Heart left ventricle (tissue), 16 donors: Measurements from ENCODE around the gene MET. TPM values are rescaled to one million over a fixed set of nuclear protein-coding genes. Genes with fewer than 3 reads are reported as not detected.
"Not testable (repeated sequence)": the region's sequence is repeated elsewhere in the genome, so short reads cannot be mapped to it uniquely, and the experiment has no call there.

ENCODE experiments used
- ATAC-seq, 4 donors: fragments of 200-7000 bp; cut with Tn5 transposase; one replicate each; pipeline ENCODE4 v1.9.1; 2020 to 2022; ENCODE audit warnings: moderate library complexity in 4 of 4, mild to moderate bottlenecking in 3 of 4, moderate number of reproducible peaks in 1 of 4
- DNase-seq, 5 donors: peaks; one replicate each; pipeline ENCODE4 v3.0.0-alpha.2; 2020
- H3K27ac ChIP-seq, 12 donors: fragments of 200-600 bp; sonication (generic) in 4 of 12; one replicate each; pipeline versions ENCODE4 v1.5.0 to v1.8.0; 2016 to 2022; ENCODE audit warnings: mild to moderate bottlenecking in 2 of 12
- H3K27me3 ChIP-seq, 9 donors: fragments of 200-600 bp; sonication (generic) in 2 of 9; one replicate each; pipeline versions ENCODE4 v1.5.1 to v1.8.0; 2016 to 2022; ENCODE audit warnings: mild to moderate bottlenecking in 3 of 9
- H3K36me3 ChIP-seq, 9 donors: fragments of 200-600 bp; sonication (generic) in 2 of 9; one replicate each; pipeline versions ENCODE4 v1.5.0 to v1.8.0; 2018 to 2022; ENCODE audit warnings: mild to moderate bottlenecking in 2 of 9
- H3K4me1 ChIP-seq, 12 donors: fragments of 200-600 bp; sonication (generic) in 4 of 12; one replicate each; pipeline versions ENCODE4 v1.5.0 to v1.8.0; 2016 to 2022; ENCODE audit warnings: mild to moderate bottlenecking in 3 of 12
- H3K4me3 ChIP-seq, 12 donors: fragments of 200-600 bp; sonication (generic) in 4 of 12; one replicate each; pipeline versions ENCODE4 v1.5.0 to v1.8.0; 2017 to 2022; ENCODE audit warnings: mild to moderate bottlenecking in 9 of 12, moderate library complexity in 4 of 12
- H3K9me3 ChIP-seq, 12 donors: fragments of 200-600 bp; sonication (generic) in 4 of 12; one replicate each; pipeline versions ENCODE4 v1.5.0 to v1.8.0; 2016 to 2022; ENCODE audit warnings: mild to moderate bottlenecking in 1 of 12
- POLR2A ChIP-seq, 2 donors: fragments of 450-650 bp; IDR thresholded peaks; one replicate each; pipeline ENCODE4 v1.6.1; 2017; ENCODE audit warnings: antibody characterized with exemption in 2 of 2, mild to moderate bottlenecking in 2 of 2, moderate library complexity in 2 of 2
- WGBS, 4 donors: extraction: QIAGEN DNeasy Blood & Tissue Kit in 2 of 4; methylation state at CpG; one replicate each; pipeline versions ENCODE4 v1.1.5 to v1.1.7; 2013 to 2018; 5-methylcytosine and 5-hydroxymethylcytosine counted together
- intact Hi-C, 10 donors: fragments of 100-400 bp; cut with DNase I; formaldehyde crosslinking; loops; one replicate each; pipeline versions ENCODE4 v1.11.1 to v1.14.2; 2022
- polyA plus RNA-seq, 2 donors: library from polyadenylated mRNA; stranded (reverse); fragments of 200-250 nt; gene quantifications; one replicate each; pipeline ENCODE4 v1.2.3, GENCODE V29; 2013
- total RNA-seq, 9 donors: library from RNA; depleted of rRNA in 2 of 9; stranded (reverse); fragments of >200 nt in 2 of 9; fragmentation: NEBNext Ultra II Directional in 3 of 9; extraction: Animal tissue kit (Norgen Biotek cat#: 25700) in 3 of 9; gene quantifications; one replicate each; pipeline versions ENCODE4 v1.1.0 to v1.2.4, GENCODE V29; 2016 to 2023
- TF ChIP-seq, protein P1 (sequence below), 12 donors: fragments of 200-600 bp; sonication (generic) in 4 of 12; IDR thresholded peaks; one replicate each; pipeline versions ENCODE4 v1.5.0 to v1.8.0; 2018 to 2022; ENCODE audit warnings: antibody characterized with exemption in 12 of 12, mild to moderate bottlenecking in 5 of 12
- donor health status: ischemic (EF 13 %, LVEDD 7.1; RV severe dilation, severe dysfunction).
- donor health status: healthy with polysubstance abuse.
- donor health status: DM: no; HTN: yes; CAD: no.
- donor health status: DM: no; HTN: no; CAD: no.
- donor health status: ischemic (EF 25% LVEDD 6.9; RV normal size, moderate dysfunction).
- donor health status: ischemic (EF 25% LVEDD 5.7; RV mildly dilated, moderate dysfunction).
- donor health status: healthy.
- donor health status: DM: yes; HTN: yes; CAD: no.
- donor health status: ischemic (EF 35%, LVEDD 5.7; RV mildly dilated, moderate dysfunction).
- donor health status: nonischemic (EF 11% LVEDD 7.7; RV severe dilation, severe dysfunction).
- donor health status: DM: yes; HTN: yes; CAD: no.
- donor health status: PGD.
- donor health status: ischemic (EF 29% LVEDD 5.4; RV normal size, mild dysfunction).
- donor health status: nonischemic (EF 23%, LVEDD 6.1; RV moderate dilation, normal function).

The MET gene
- total and polyA plus RNA-seq, 11 donors, result 2.4 to 29.7 (median 14.3) TPM

DNA sequence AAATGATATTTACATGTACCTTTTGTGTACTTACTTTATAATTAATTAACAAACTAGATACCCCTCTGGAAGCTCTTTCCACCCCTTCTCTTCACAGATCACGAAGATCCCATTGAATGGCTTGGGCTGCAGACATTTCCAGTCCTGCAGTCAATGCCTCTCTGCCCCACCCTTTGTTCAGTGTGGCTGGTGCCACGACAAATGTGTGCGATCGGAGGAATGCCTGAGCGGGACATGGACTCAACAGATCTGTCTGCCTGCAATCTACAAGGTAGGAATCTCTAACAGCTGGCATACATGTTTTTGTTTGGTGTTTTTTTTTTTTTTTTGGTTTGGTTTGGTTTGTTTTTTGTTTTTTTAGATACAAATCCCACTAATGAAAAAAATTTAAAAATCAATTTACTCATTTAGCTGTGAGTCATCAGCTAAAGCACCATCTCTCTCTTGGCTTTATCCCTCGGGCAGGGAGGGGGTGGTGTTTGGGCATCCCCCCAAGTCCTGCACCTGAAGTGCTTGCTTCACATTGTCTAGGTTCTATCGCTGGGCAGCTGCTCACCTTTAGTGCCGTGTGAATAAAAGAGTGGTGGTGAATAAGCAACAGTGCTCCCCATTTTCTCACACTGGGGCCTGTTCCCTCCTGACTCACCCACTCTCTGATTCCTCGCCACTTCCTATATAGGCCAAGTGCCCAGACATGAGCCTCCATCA is 68.9 kb downstream of the MET start:
- DNase-seq, result no peak
- no peak for ATAC-seq
- H3K36me3 ChIP-seq, result peaks cover 0 to 15% (median 0%) of the 10 kb centered on the region in 9 donors
- intact Hi-C loops, result loop anchor here in 1 of 10 donors (5.0 kb wide), 1 partner anchor 36 kb away; no protein-coding TSS in a partner anchor
- H3K9me3 ChIP-seq, result no peaks in the 10 kb centered on the region
- TF ChIP-seq POLR2A (IDR thresholded peaks at IDR 0.05), result no peak
- TF ChIP-seq, protein P1, sequence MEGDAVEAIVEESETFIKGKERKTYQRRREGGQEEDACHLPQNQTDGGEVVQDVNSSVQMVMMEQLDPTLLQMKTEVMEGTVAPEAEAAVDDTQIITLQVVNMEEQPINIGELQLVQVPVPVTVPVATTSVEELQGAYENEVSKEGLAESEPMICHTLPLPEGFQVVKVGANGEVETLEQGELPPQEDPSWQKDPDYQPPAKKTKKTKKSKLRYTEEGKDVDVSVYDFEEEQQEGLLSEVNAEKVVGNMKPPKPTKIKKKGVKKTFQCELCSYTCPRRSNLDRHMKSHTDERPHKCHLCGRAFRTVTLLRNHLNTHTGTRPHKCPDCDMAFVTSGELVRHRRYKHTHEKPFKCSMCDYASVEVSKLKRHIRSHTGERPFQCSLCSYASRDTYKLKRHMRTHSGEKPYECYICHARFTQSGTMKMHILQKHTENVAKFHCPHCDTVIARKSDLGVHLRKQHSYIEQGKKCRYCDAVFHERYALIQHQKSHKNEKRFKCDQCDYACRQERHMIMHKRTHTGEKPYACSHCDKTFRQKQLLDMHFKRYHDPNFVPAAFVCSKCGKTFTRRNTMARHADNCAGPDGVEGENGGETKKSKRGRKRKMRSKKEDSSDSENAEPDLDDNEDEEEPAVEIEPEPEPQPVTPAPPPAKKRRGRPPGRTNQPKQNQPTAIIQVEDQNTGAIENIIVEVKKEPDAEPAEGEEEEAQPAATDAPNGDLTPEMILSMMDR (IDR thresholded peaks at IDR 0.05), result no peak
- 92 to 98% (median 94%) methylated on average over 9 of the region's 9 CpGs for WGBS, 4 donors
- H3K4me3 ChIP-seq, result no peak overlapping the region
- H3K27me3 ChIP-seq, result no peaks in the 10 kb centered on the region
- no peak overlapping the region for H3K27ac ChIP-seq
- H3K4me1 ChIP-seq, result no peaks in the 10 kb centered on the region

DNA sequence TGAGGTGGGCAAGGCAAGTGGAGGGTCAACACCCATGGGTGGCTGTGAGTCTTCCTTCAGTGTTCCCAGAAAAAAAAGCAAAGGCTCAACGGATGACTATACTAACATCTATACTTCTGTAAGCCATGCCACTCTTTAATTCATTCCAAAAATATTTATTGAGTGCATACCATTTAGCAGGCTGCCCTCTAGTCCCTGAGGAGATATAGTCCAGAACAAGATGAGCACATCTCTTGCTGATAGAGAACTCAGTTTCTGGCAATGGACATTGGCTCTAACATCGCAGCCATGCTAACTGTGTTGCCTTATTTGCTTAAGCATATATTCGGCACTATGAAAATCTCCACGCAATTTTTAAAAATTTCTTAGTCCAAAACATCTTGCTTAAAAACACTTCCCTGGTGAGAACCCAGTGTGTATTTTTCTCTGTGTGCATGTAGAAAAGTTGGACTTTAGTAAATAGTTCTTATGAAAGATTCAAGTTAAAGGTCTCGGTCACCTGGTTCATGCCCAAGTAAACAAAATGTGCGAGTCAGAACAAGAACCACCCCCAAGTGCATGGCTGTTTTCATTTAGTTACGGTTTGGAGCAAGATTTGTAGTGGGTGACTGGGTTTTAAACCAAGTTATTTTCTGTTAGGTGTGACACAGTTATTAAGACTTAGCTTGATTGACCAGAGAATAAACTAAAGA is 69.8 kb downstream of the MET start:
- Histone ChIP-seq H3K9me3 (no peaks in the 10 kb centered on the region), H3K4me1 (no peaks in the 10 kb centered on the region), H3K36me3 (peaks cover 0 to 15% (median 0%) of the 10 kb centered on the region in 9 donors), H3K27me3 (no peaks in the 10 kb centered on the region), H3K27ac (no peak overlapping the region), H3K4me3 (no peak overlapping the region)
- TF ChIP-seq POLR2A (IDR thresholded peaks at IDR 0.05), result no peak
- TF ChIP-seq, protein P1 (IDR thresholded peaks at IDR 0.05), result no peak
- 90 to 94% (median 93%) methylated on average over 7 of the region's 7 CpGs for WGBS, 4 donors
- intact Hi-C loops, result loop anchor here in 1 of 10 donors (5.0 kb wide), 1 partner anchor 36 kb away; no protein-coding TSS in a partner anchor
- no peak for ATAC-seq
- DNase-seq, result no peak

DNA sequence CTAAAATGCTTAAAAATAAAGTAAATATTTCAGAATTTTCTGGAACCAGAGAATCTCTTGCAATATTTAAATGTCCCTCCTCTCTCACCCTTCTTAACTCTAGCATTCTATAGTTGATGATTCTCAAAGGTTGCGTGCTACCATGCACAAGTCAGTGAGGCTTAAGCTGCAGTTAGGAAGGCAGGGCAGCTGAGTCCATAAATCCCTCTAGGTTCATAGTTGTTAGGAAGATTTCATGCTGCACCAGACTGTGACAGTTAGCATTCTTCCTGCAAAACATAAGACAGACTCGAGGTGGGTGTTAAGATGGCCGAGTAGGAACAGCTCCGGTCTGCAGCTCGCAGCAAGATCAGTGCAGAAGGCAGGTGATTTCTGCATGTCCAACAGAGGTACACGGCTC is 70.6 kb downstream of the MET start:
- 88 to 91% (median 90%) methylated on average over 6 of the region's 6 CpGs for WGBS, 4 donors
- TF ChIP-seq POLR2A (IDR thresholded peaks at IDR 0.05), result no peak
- TF ChIP-seq, protein P1 (IDR thresholded peaks at IDR 0.05), result no peak
- H3K9me3 ChIP-seq, result peaks cover 0 to under 1% (median 0%) of the 10 kb centered on the region in 12 donors
- ATAC-seq, result no peak
- DNase-seq, result no peak
- no peaks in the 10 kb centered on the region for H3K27me3 ChIP-seq
- no peak overlapping the region for H3K4me3 ChIP-seq
- H3K36me3 ChIP-seq, result peaks cover 0 to 15% (median 0%) of the 10 kb centered on the region in 9 donors
- intact Hi-C loops, result loop anchor here in 1 of 10 donors (5.0 kb wide), 1 partner anchor 35 kb away; no protein-coding TSS in a partner anchor
- no peak overlapping the region for H3K27ac ChIP-seq
- H3K4me1 ChIP-seq, result no peaks in the 10 kb centered on the region

DNA sequence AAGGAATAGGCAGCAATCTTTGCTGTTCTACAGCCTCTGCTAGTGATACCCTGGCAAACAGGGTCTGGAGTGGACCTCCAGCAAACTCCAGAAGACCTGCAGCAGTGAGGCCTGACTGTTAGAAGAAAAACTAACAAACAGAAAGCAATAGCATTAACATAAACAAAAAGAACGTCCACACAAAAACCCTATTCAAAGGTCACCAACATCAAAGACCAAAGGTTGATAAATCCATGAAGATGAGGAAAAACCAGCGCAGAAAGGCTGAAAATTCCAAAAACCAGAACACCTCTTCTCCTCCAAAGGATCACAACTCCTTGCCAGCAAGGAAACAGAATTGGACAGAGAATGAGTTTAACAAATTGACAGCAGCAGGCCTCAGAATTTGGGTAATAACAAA is 71.8 kb downstream of the MET start:
- Histone ChIP-seq H3K9me3 (peaks cover 0 to 12% (median 0%) of the 10 kb centered on the region in 12 donors), H3K36me3 (peaks cover 0 to 15% (median 0%) of the 10 kb centered on the region in 9 donors)
- 78 to 88% (median 82%) methylated on average over 2 of the region's 2 CpGs for WGBS, 4 donors
- H3K4me3 ChIP-seq, H3K27me3 ChIP-seq, H3K4me1 ChIP-seq, H3K27ac ChIP-seq, ATAC-seq, DNase-seq: not testable (repeated sequence)
- intact Hi-C loops, result loop anchor here in 1 of 10 donors (5.0 kb wide), 1 partner anchor 33 kb away; no protein-coding TSS in a partner anchor

DNA sequence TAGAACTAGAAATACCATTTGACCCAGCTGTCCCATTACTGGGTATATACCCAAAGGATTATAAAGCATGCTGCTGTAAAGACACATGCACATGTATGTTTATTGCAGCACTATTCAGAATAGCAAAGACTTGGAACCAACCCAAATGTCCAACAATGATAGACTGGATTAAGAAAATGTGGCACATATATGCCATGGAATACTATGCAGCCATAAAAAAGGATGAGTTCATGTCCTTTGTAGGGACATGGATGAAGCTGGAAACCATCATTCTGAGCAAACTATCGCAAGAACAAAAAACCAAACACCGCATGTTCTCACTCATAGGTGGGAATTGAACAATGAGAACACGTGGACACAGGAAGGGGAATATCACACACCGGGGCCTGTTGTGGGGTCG is 74.4 kb downstream of the MET start:
- WGBS, 4 donors, result 83 to 94% (median 87%) methylated on average over 5 of the region's 5 CpGs
- H3K27me3 ChIP-seq, H3K4me1 ChIP-seq, DNase-seq, H3K36me3 ChIP-seq, H3K27ac ChIP-seq, intact Hi-C loops, ATAC-seq, H3K4me3 ChIP-seq: not testable (repeated sequence)
- peaks cover 0 to 25% (median 0%) of the 10 kb centered on the region in 12 donors for H3K9me3 ChIP-seq

DNA sequence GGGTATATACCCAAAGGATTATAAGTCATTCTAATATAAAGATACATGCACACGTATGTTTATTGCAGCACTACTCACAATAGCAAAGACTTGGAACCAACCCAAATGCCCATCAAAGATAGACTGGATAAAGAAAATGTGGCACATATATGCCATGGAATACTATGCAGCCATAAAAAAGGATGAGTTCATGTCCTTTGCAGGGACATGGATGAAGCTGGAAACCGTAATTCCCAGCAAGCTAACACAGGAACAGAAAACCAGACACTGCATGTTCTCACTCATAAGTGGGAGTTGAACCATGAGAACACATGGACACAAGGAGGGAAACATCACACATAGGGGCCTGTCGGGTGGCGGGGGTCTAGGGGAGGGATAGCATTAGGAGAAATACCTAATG is 79.1 kb downstream of the MET start:
- intact Hi-C loops, H3K4me3 ChIP-seq: not testable (repeated sequence)

More for the DNA sequence above, 79.1 kb downstream of the MET start:
- DNase-seq, H3K27me3 ChIP-seq, H3K4me1 ChIP-seq, H3K36me3 ChIP-seq, H3K27ac ChIP-seq, ATAC-seq: not testable (repeated sequence)
- 92 to 98% (median 96%) methylated on average over 4 of the region's 4 CpGs for WGBS, 4 donors
- peaks cover 0 to 25% (median 0%) of the 10 kb centered on the region in 12 donors for H3K9me3 ChIP-seq
